DOHH2 (cell line): ENCODE data around the gene SLC7A9.

Source experiments
- H3F3A ChIP-seq: fragments of 200-600 bp; sonication (generic), shearing (Covaris generic); 2 replicates; pipeline ENCODE4 v1.6.0; 2016; ENCODE audit warnings: antibody characterized with exemption, mild to moderate bottlenecking; ENCODE audit not compliant: control insufficient read depth, insufficient read depth
- H3K27ac ChIP-seq: fragments of 200-600 bp; sonication (generic); 2 replicates; pipeline ENCODE4 v1.5.1; 2014; ENCODE audit warnings: low read depth, mild to moderate bottlenecking, low read length, moderate library complexity
- H3K27me3 ChIP-seq: fragments of 200-600 bp; sonication (generic); 2 replicates; pipeline ENCODE4 v1.6.1; 2014; ENCODE audit warnings: mild to moderate bottlenecking, low read length, mixed read lengths; ENCODE audit not compliant: control insufficient read depth
- H3K36me3 ChIP-seq: fragments of 200-600 bp; sonication (generic); 2 replicates; pipeline ENCODE4 v1.6.1; 2014; ENCODE audit warnings: mild to moderate bottlenecking, low read length, moderate library complexity, mixed read lengths; ENCODE audit not compliant: control insufficient read depth
- H3K4me1 ChIP-seq: fragments of 200-600 bp; sonication (generic); 2 replicates; pipeline ENCODE4 v1.6.1; 2014; ENCODE audit warnings: mild to moderate bottlenecking, low read length, mixed read lengths; ENCODE audit not compliant: control insufficient read depth
- H3K4me2 ChIP-seq: fragments of 200-600 bp; sonication (generic); 2 replicates; pipeline ENCODE4 v1.6.0; 2014; ENCODE audit warnings: mild to moderate bottlenecking, low read length, moderate library complexity
- H3K4me3 ChIP-seq: fragments of 200-600 bp; sonication (generic); 2 replicates; pipeline ENCODE4 v1.5.1; 2014; ENCODE audit warnings: mild to moderate bottlenecking, low read length, mixed read lengths
- H3K79me2 ChIP-seq: fragments of 200-600 bp; sonication (generic); 2 replicates; pipeline ENCODE4 v1.6.1; 2014; ENCODE audit warnings: mild to moderate bottlenecking, low read length, mixed read lengths; ENCODE audit not compliant: control insufficient read depth
- H3K9me2 ChIP-seq: fragments of 200-600 bp; sonication (generic); replicated peaks from 2 replicates; pipeline ENCODE4 v1.6.1; 2014; ENCODE audit warnings: mild to moderate bottlenecking, low read length, mixed read lengths; ENCODE audit not compliant: control insufficient read depth
- H3K9me3 ChIP-seq: fragments of 200-600 bp; sonication (generic); 2 replicates; pipeline ENCODE4 v1.6.1; 2014; ENCODE audit warnings: antibody characterized with exemption, low read length, mixed read lengths; ENCODE audit not compliant: control insufficient read depth, insufficient read depth
- H4K20me1 ChIP-seq: fragments of 200-600 bp; sonication (generic); 2 replicates; pipeline ENCODE4 v1.6.0; 2014; ENCODE audit warnings: low read depth, mild to moderate bottlenecking, antibody characterized with exemption, low read length, moderate library complexity; ENCODE audit not compliant: control insufficient read depth, insufficient read depth
- CTCF ChIP-seq: fragments of 200-600 bp; sonication (generic); IDR thresholded peaks from one replicate; pipeline ENCODE4 v1.5.1; 2014; ENCODE audit warnings: antibody characterized with exemption, mild to moderate bottlenecking, low read depth, low read length; ENCODE audit not compliant: poor library complexity, severe bottlenecking
- EZH2phosphoT487 ChIP-seq: fragments of 200-600 bp; sonication (generic); IDR thresholded peaks from 2 replicates; pipeline ENCODE4 v1.6.1; 2017; ENCODE audit warnings: borderline replicate concordance, mild to moderate bottlenecking, antibody characterized with exemption, low read length, moderate library complexity, mixed read lengths

SLC7A9 gene

GRCh38 chr19:32814624-32815023, 54.9 kb downstream of the SLC7A9 start:
- H3K9me2 ChIP-seq: no peaks in the 10 kb centered on the region
- H3K4me1 ChIP-seq: no peaks in the 10 kb centered on the region
- H3K4me2 ChIP-seq: no peak overlapping the region
- TF ChIP-seq CTCF: no peak
- TF ChIP-seq EZH2phosphoT487: no peak
- H3K9me3 ChIP-seq: no peaks in the 10 kb centered on the region
- H3F3A ChIP-seq: no peaks in the 10 kb centered on the region
- no peaks in the 10 kb centered on the region for H3K79me2 ChIP-seq
- no peaks in the 10 kb centered on the region for H4K20me1 ChIP-seq
- no peak overlapping the region for H3K27ac ChIP-seq
- no peaks in the 10 kb centered on the region for H3K36me3 ChIP-seq
- no peak overlapping the region for H3K4me3 ChIP-seq
- peaks cover 3% of the 10 kb centered on the region for H3K27me3 ChIP-seq

GRCh38 chr19:32813862-32814425, 55.6 kb downstream of the SLC7A9 start:
- Histone ChIP-seq H3K36me3 (no peaks in the 10 kb centered on the region), H3K27ac (no peak overlapping the region), H3K27me3 (peaks cover 5% of the 10 kb centered on the region), H3K79me2 (no peaks in the 10 kb centered on the region), H3K4me3 (no peak overlapping the region), H3K9me3 (no peaks in the 10 kb centered on the region), H3K9me2 (no peaks in the 10 kb centered on the region), H3F3A (no peaks in the 10 kb centered on the region), H4K20me1 (no peaks in the 10 kb centered on the region), H3K4me1 (no peaks in the 10 kb centered on the region), H3K4me2 (no peak overlapping the region)
- TF ChIP-seq CTCF (no peak), EZH2phosphoT487 (no peak)

GRCh38 chr19:32812571-32812970, 57.0 kb downstream of the SLC7A9 start:
- no peaks in the 10 kb centered on the region for H3F3A ChIP-seq
- no peaks in the 10 kb centered on the region for H3K9me2 ChIP-seq
- H4K20me1 ChIP-seq: no peaks in the 10 kb centered on the region
- TF ChIP-seq EZH2phosphoT487 (no peak), CTCF (no peak)
- H3K4me2 ChIP-seq: no peak overlapping the region
- no peak overlapping the region for H3K27ac ChIP-seq
- H3K36me3 ChIP-seq: no peaks in the 10 kb centered on the region
- H3K79me2 ChIP-seq: no peaks in the 10 kb centered on the region
- H3K4me1 ChIP-seq: no peaks in the 10 kb centered on the region
- peaks cover 6% of the 10 kb centered on the region for H3K27me3 ChIP-seq
- no peak overlapping the region for H3K4me3 ChIP-seq
- H3K9me3 ChIP-seq: no peaks in the 10 kb centered on the region
